ENCODE results near the gene SMYD2. TPM values are rescaled to one million over a fixed set of nuclear protein-coding genes. Genes with fewer than 3 reads are reported as not detected.
"Not testable (repeated sequence)": the region's sequence is repeated elsewhere in the genome, so short reads cannot be mapped to it uniquely, and the experiment has no call there.

SMYD2 gene
- total and polyA plus RNA-seq, 2 experiments from 2014 or later: 34.9 to 52.1 TPM

- in situ Hi-C loops (cut with MboI): no loop called here
- WGBS, 2 experiments (ENCODE audit: low coverage in 1 of 2, low lambda C conversion rate in 2 of 2, missing lambda C conversion rate in 2 of 2): 63 to 67% methylated on average over 2 of the region's 2 CpGs
- no peaks in the 10 kb centered on the region for H3K36me3 ChIP-seq (ENCODE audit: low read depth)
These were observed 7.9 kb upstream of the SMYD2 start for GRCh38 chr1:214272964-214273533.

GRCh38 chr1:214275700-214276099 lies 5.3 kb upstream of the SMYD2 start:
- H3K27ac ChIP-seq; H3F3A ChIP-seq (ENCODE audit: insufficient read depth); H3K9me2 ChIP-seq (ENCODE audit: insufficient read depth); H3K9ac ChIP-seq; H4K20me1 ChIP-seq (ENCODE audit: insufficient read depth); in situ Hi-C loops (cut with MboI); H3K9me3 ChIP-seq (ENCODE audit: low read depth); H3K27me3 ChIP-seq (replicated peaks; ENCODE audit: insufficient read depth); DNase-seq; H3K36me3 ChIP-seq (ENCODE audit: low read depth); H3K4me3 ChIP-seq; H3K79me2 ChIP-seq (ENCODE audit: insufficient read depth); H3K4me2 ChIP-seq (ENCODE audit: unreplicated experiment); H2AFZ ChIP-seq: not testable (repeated sequence)
- WGBS, 2 experiments (ENCODE audit: low coverage in 1 of 2, low lambda C conversion rate in 2 of 2, missing lambda C conversion rate in 2 of 2): 89% methylated on average over 4 of the region's 4 CpGs
- H3K4me1 ChIP-seq (ENCODE audit: insufficient read depth): peaks cover 15% of the 10 kb centered on the region

More at GRCh38 chr1:214272964-214273533, 7.9 kb upstream of the SMYD2 start:
- no peaks in the 10 kb centered on the region for H4K20me1 ChIP-seq (ENCODE audit: insufficient read depth)
- no peak overlapping the region for H3K9ac ChIP-seq
- no peaks in the 10 kb centered on the region for H3K9me3 ChIP-seq (ENCODE audit: low read depth)
- H3K27ac ChIP-seq: no peak overlapping the region
- H3K79me2 ChIP-seq (ENCODE audit: insufficient read depth): no peaks in the 10 kb centered on the region
- H3K4me3 ChIP-seq: no peak overlapping the region
- H3K4me1 ChIP-seq (ENCODE audit: insufficient read depth): peaks cover 21% of the 10 kb centered on the region
- TF ChIP-seq EZH2 (IDR thresholded peaks at IDR 0.05; ENCODE audit: insufficient read depth, poor library complexity, severe bottlenecking): no peak
- TF ChIP-seq EZH2phosphoT487 (IDR thresholded peaks at IDR 0.05; ENCODE audit: insufficient read depth, low read depth): no peak
- H3K27me3 ChIP-seq (replicated peaks; ENCODE audit: insufficient read depth): no peaks in the 10 kb centered on the region
- DNase-seq: no peak
- no peaks in the 10 kb centered on the region for H3K9me2 ChIP-seq (ENCODE audit: insufficient read depth)
- no peak overlapping the region for H3K4me2 ChIP-seq (ENCODE audit: unreplicated experiment)
- H2AFZ ChIP-seq: no peak overlapping the region
- 0 out of 2 replicates have a peak, but pooled peaks cover 2% of the 10 kb centered on the region for H3F3A ChIP-seq (ENCODE audit: insufficient read depth)

GRCh38 chr1:214276786-214277185 lies 4.2 kb upstream of the SMYD2 start:
- Histone ChIP-seq H3K4me3 (no peak overlapping the region), H3K9me3 (ENCODE audit: low read depth) (no peaks in the 10 kb centered on the region), H3K4me1 (ENCODE audit: insufficient read depth) (0 out of 2 replicates have a peak, but pooled peaks cover 5% of the 10 kb centered on the region), H3F3A (ENCODE audit: insufficient read depth) (peaks cover 10% of the 10 kb centered on the region; the same call in 1 of the 2 replicates), H3K79me2 (ENCODE audit: insufficient read depth) (no peaks in the 10 kb centered on the region), H3K36me3 (ENCODE audit: low read depth) (no peaks in the 10 kb centered on the region), H2AFZ (no peak overlapping the region), H4K20me1 (ENCODE audit: insufficient read depth) (no peaks in the 10 kb centered on the region), H3K9me2 (ENCODE audit: insufficient read depth) (no peaks in the 10 kb centered on the region), H3K4me2 (ENCODE audit: unreplicated experiment) (no peak overlapping the region), H3K27ac (no peak overlapping the region), H3K27me3 (replicated peaks; ENCODE audit: insufficient read depth) (no peaks in the 10 kb centered on the region), H3K9ac (no peak overlapping the region)
- in situ Hi-C loops (cut with MboI): no loop called here
- TF ChIP-seq EZH2phosphoT487 (IDR thresholded peaks at IDR 0.05; ENCODE audit: insufficient read depth, low read depth) (no peak), EZH2 (IDR thresholded peaks at IDR 0.05; ENCODE audit: insufficient read depth, poor library complexity, severe bottlenecking) (no peak)
- 0 to 20% methylated on average over 1 of the region's 1 CpG for WGBS, 2 experiments (ENCODE audit: low coverage in 1 of 2, low lambda C conversion rate in 2 of 2, missing lambda C conversion rate in 2 of 2)
- no peak for DNase-seq

GRCh38 chr1:214277704-214278635 lies 3.0 kb upstream of the SMYD2 start:
- TF ChIP-seq EZH2phosphoT487 (IDR thresholded peaks at IDR 0.05; ENCODE audit: insufficient read depth, low read depth) (no peak), EZH2 (IDR thresholded peaks at IDR 0.05; ENCODE audit: insufficient read depth, poor library complexity, severe bottlenecking) (no peak)
- no peaks in the 10 kb centered on the region for H3K36me3 ChIP-seq (ENCODE audit: low read depth)
- no peak overlapping the region for H3K9ac ChIP-seq
- H3K9me2 ChIP-seq (ENCODE audit: insufficient read depth): no peaks in the 10 kb centered on the region
- 66 to 69% methylated on average over 11 of the region's 11 CpGs for WGBS, 2 experiments (ENCODE audit: low coverage in 1 of 2, low lambda C conversion rate in 2 of 2, missing lambda C conversion rate in 2 of 2)
- H3K27ac ChIP-seq: 0 out of 2 replicates have a peak overlapping the region, but pooled peaks have one; percentile 6
- no peak overlapping the region for H3K4me3 ChIP-seq
- H3K4me2 ChIP-seq (ENCODE audit: unreplicated experiment): peak overlapping the region; percentile 1
- in situ Hi-C loops (cut with MboI): no loop called here
- H2AFZ ChIP-seq: no peak overlapping the region
- peaks cover 9% of the 10 kb centered on the region; the same call in 1 of the 2 replicates for H3K79me2 ChIP-seq (ENCODE audit: insufficient read depth)
- H3F3A ChIP-seq (ENCODE audit: insufficient read depth): peaks cover 15% of the 10 kb centered on the region
- 0 out of 2 replicates have a peak, but pooled peaks cover 5% of the 10 kb centered on the region for H3K4me1 ChIP-seq (ENCODE audit: insufficient read depth)
- no peaks in the 10 kb centered on the region for H3K27me3 ChIP-seq (replicated peaks; ENCODE audit: insufficient read depth)
- peak; percentile 38 for DNase-seq
- no peaks in the 10 kb centered on the region for H4K20me1 ChIP-seq (ENCODE audit: insufficient read depth)
- no peaks in the 10 kb centered on the region for H3K9me3 ChIP-seq (ENCODE audit: low read depth)

Measured in GM23248 (cell line).